HCT116 (cell line): ENCODE measurements around the gene GCNT4.

Experiments
- CEBPB ChIP-seq: IDR thresholded peaks from 2 replicates; pipeline ENCODE4 v1.6.1; 2012; ENCODE audit warnings: low read depth
- EGR1 ChIP-seq: IDR thresholded peaks from 2 replicates; pipeline ENCODE4 v1.6.1; 2012; ENCODE audit warnings: low read depth
- ELF1 ChIP-seq: IDR thresholded peaks from 2 replicates; pipeline ENCODE4 v1.6.1; 2012; ENCODE audit warnings: low read depth, borderline replicate concordance
- EZH2 ChIP-seq: fragments of 200-600 bp; sonication (generic); IDR thresholded peaks from 2 replicates; pipeline ENCODE4 v1.6.1; 2017; ENCODE audit warnings: antibody characterized with exemption, mixed run types
- JUND ChIP-seq: IDR thresholded peaks from 2 replicates; pipeline ENCODE4 v1.6.1; 2012
- POLR2A ChIP-seq: IDR thresholded peaks from 2 replicates; pipeline ENCODE4 v1.7.0; 2011; ENCODE audit warnings: borderline replicate concordance; ENCODE audit not compliant: insufficient read depth, insufficient read length; ENCODE audit errors: extremely low read depth
- POLR2AphosphoS5 ChIP-seq: IDR thresholded peaks from 2 replicates; pipeline ENCODE4 v1.6.1; 2011; ENCODE audit warnings: mild to moderate bottlenecking, low read depth, low read length, moderate library complexity
- RAD21 ChIP-seq: IDR thresholded peaks from 2 replicates; pipeline ENCODE4 v1.6.1; 2012; ENCODE audit warnings: low read depth, mild to moderate bottlenecking
- REST ChIP-seq: IDR thresholded peaks from 2 replicates; pipeline ENCODE4 v1.6.1; 2012; ENCODE audit warnings: low read depth
- SIN3A ChIP-seq: IDR thresholded peaks from 2 replicates; pipeline ENCODE4 v1.6.1; 2012; ENCODE audit warnings: low read depth
- ZFX ChIP-seq: fragments of 450-650 bp; IDR thresholded peaks from 2 replicates; pipeline ENCODE4 v1.6.1; 2017
- TF ChIP-seq, protein P1 (sequence below): IDR thresholded peaks from 2 replicates; pipeline ENCODE4 v1.6.1; 2012
- TF ChIP-seq, protein P2 (sequence below), 3 experiments: fragments of 200-600 bp in 1 of 3; sonication (generic) in 1 of 3; IDR thresholded peaks in 2 of 3; conservative IDR thresholded peaks in 1 of 3; 2 replicates each; pipeline ENCODE4 v1.5.1; 2012 to 2017; ENCODE audit warnings: low read depth in 2 of 3, low read length in 2 of 3, antibody characterized with exemption in 1 of 3, borderline replicate concordance in 1 of 3, control low read depth in 1 of 3, mild to moderate bottlenecking in 1 of 3, mixed read lengths in 1 of 3, mixed run types in 1 of 3, moderate library complexity in 1 of 3; ENCODE audit not compliant: insufficient read depth in 1 of 3

DNA sequence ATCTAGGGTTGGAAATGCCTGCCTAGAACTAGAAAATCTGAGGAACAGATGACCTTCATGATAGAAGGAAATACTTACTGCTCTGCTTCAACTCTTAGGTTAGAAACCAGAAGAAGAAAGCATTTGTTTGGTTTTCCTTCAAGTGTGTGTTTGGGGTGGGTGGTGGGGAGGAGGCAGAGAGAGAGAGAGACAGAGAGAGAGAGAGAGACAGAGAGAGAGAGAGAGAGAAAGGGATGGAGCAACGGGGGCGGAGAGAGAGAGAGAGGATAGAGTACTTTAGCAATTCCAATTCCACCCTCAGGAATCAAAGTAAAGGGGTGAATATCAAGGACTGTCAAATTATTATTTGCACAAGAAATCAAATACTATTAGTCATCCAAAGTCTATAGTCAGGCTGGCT is 29.2 kb upstream of the GCNT4 start:
- TF ChIP-seq, protein P1, sequence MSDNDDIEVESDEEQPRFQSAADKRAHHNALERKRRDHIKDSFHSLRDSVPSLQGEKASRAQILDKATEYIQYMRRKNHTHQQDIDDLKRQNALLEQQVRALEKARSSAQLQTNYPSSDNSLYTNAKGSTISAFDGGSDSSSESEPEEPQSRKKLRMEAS: no peak
- TF ChIP-seq, protein P2, sequence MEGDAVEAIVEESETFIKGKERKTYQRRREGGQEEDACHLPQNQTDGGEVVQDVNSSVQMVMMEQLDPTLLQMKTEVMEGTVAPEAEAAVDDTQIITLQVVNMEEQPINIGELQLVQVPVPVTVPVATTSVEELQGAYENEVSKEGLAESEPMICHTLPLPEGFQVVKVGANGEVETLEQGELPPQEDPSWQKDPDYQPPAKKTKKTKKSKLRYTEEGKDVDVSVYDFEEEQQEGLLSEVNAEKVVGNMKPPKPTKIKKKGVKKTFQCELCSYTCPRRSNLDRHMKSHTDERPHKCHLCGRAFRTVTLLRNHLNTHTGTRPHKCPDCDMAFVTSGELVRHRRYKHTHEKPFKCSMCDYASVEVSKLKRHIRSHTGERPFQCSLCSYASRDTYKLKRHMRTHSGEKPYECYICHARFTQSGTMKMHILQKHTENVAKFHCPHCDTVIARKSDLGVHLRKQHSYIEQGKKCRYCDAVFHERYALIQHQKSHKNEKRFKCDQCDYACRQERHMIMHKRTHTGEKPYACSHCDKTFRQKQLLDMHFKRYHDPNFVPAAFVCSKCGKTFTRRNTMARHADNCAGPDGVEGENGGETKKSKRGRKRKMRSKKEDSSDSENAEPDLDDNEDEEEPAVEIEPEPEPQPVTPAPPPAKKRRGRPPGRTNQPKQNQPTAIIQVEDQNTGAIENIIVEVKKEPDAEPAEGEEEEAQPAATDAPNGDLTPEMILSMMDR (IDR thresholded peaks at IDR 0.05 in 2 of 3, conservative IDR thresholded peaks at IDR 0.05 in 1 of 3; ENCODE audit: borderline replicate concordance in 1 of 3, insufficient read depth in 1 of 3, low read depth in 2 of 3, low read length in 2 of 3): no peak
- TF ChIP-seq CEBPB: no peak
- TF ChIP-seq POLR2A: no peak
- TF ChIP-seq RAD21: no peak
- no peak for TF ChIP-seq POLR2AphosphoS5
- no peak for TF ChIP-seq EZH2
- no peak for TF ChIP-seq ELF1
- no peak for TF ChIP-seq ZFX
- TF ChIP-seq SIN3A: no peak
- no peak for TF ChIP-seq JUND
- TF ChIP-seq EGR1: no peak
- TF ChIP-seq REST: no peak
